Hindlimb muscle (tissue), 1 donor: ENCODE data around the gene PPP2R2D. TPM values are rescaled to one million over a fixed set of nuclear protein-coding genes. Genes with fewer than 3 reads are reported as not detected.
"Not testable (repeated sequence)": the region's sequence is repeated elsewhere in the genome, so short reads cannot be mapped to it uniquely, and the experiment has no call there.

Experiments
- DNase-seq: peaks from one replicate; pipeline ENCODE4 v3.0.0-alpha.2; 2013
- polyA plus RNA-seq: library from polyadenylated mRNA; unstranded; fragments of 120-200 nt; gene quantifications from one replicate; pipeline ENCODE4 v1.2.1, GENCODE V29; 2013; ENCODE audit not compliant: insufficient read length

The PPP2R2D gene
- polyA plus RNA-seq, 1 donor = 30.6 TPM

DNA sequence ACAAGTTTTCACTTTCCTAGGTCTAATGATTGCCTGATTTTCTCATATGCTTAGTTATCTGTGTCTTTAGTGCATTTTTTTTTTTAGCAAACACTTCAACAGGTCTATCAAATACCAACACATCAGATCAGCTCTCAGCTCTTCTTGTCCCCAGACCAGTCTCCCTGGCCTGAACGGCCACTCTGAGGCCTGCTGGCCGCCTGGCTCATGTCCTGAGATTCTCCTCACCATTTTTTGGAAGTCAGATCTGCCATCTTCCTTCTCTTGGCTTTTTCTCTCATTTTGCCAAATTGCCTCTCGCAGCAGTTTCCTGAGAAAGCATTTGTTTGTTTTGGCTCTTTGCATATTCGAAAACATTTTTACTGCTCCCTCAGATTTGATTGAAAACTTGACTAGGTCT lies 29.3 kb downstream of the PPP2R2D start:
- DNase-seq = no peak

DNA sequence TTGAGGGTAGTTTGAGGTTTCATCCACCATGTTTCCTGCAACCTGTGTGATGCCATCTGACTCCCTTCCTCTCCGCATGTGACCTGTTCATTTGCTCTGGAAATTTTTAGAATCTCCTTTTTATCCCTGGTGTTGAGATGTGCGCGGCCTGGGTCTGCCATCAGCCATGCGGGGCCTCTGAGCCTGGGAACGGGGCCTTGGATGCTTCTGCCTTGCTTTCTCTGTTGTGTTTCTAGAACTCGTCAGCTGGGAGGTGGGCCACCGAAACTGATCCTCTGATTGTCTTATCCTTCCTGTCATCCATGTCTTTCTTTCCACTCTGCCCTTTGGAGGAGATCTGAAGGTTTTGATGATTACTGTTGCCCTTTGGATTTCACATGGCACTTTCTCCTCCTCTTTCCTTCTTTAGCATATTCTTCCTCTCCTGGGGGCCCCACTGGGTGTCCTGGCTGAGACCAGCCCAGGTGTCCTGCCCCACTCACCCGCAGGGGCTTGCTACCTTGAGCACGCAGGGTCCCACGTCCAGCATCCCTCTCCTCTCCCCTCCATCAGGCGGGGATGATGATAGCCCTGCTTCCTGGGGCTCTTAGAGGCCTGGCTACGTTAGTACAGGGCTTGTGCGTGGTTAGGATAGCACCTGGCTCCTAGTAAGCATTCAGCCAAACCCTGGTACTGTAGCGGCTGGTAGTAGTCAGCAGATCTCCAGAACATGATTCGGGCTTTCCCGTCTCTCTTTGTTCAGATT lies 29.9 kb downstream of the PPP2R2D start:
- DNase-seq = no peak

DNA sequence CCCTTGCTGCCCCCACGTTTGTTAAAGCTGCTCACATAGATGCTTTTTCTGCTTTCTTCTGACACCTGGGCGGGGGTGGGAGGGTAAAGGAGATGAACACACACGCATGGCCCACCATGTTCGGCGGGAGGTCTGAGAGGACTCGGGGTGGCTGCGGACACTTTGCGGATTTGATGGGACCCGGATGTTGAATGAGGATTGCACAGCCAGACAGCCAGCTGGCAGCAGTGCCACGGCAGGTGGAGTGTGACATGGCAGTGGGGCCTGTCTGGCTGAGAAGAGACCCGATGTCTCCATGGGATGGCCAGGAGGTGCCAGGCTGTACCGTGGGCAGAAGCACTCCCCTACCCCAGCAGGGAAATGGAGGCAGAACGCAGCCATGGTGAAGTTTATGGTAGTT lies 31.2 kb downstream of the PPP2R2D start:
- DNase-seq = no peak

DNA sequence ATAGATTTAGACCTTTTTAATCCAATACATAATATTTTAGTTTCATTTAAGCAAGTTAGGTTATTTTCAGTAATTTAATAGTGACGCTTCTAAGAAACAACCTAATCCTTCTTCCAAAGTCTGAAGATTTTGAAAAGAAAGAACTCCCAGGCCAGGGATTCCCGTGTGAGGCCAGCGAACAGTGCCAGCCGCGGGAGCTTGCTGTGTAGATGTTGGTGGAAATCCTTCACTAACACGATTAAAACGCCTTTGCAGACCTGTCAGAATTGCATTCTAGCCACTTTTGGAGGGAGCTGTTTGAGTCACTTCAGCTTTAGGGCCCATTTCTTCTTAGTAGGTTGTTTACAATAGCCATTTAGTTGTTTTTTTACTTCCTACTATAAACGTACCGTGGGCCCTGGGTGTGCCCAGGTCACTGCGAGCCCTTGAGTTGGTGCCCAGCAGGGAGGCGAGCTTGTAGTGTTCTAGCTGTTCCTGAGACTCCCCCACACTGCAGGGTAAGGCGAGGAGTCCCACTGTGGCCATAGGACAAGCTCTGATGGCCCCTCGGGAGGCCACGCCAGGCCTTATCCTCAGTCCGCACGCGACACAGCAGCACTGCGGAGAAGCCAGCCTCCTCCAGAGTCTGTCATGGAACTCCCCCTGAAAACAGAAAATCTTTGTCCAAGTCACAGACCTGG lies 32.3 kb downstream of the PPP2R2D start:
- no peak for DNase-seq

DNA sequence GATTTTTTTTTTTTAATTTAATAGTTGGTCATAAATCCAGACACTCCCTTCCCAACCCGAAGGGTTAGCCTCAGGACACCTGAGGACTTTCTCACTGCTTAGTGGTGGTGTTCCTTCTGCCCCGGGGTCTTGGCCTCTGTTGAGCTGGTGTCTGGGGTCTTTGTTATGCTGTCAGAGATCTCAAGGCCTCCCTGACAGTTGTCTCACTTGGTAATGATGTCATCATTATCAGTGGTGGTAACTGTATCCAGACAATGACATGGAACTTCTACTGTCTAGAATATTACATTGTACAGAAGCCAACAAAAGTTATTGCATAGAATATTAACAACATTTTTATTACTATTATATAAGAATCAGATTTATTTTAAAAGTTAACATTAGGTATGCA lies 32.9 kb downstream of the PPP2R2D start:
- DNase-seq = no peak

DNA sequence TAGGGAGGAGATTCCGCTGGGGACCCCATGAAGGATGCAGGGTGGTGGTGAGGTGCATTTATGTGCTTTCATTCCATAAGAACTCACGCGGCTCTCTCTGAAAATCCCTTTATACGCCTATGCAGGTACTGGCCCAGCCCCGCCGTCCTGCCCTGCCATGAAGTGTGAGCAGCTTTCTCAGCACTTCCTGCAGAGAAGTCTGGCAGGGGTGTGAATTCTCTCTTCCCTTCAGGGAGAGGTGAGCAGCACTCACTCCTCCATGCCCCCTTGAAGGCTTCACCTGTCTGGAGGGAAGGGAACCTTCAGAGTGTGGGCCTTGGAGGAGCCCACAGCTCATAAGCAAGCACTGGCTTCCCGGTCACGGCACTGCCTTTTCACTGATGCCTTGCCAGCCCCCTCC lies 34.0 kb downstream of the PPP2R2D start:
- DNase-seq = no peak

DNA sequence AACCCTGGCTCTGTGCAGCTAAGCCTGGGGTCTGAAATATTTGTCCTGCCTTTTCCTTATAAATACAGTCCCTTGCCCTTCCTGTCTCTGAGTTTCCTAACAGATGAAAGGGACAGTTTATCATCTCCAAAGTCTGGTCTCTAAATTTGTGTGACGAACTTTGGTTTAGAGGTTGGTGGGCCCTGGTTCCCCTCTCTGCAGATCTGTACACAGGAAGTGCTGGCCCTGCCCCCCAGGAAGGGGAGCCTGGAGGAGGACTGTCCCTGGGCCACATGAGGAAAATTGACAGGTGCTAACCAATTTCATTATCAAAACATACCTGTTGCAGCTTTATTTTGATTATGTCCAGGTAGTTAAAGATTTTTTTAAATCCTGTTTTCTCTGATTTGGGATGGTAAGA lies 34.5 kb downstream of the PPP2R2D start:
- no peak for DNase-seq

DNA sequence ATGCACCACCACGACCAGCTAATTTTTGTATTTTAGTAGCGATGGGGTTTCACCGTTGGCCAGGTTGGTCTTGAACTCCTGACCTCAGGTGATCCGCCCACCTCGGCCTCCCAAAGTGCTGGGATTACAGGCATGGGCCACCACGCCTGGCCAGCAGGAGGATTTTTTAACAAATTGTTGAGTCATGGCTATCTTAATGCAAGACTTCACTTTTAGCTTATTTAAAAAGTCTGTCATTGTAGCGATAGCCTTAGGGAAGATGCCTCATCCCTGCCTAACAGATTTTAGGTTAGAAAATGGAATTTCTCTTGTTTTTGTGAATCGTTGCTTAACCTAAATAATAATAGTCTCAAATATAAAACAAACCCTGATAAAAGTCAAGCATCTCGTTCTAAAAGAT lies 35.5 kb downstream of the PPP2R2D start:
- DNase-seq = no peak

DNA sequence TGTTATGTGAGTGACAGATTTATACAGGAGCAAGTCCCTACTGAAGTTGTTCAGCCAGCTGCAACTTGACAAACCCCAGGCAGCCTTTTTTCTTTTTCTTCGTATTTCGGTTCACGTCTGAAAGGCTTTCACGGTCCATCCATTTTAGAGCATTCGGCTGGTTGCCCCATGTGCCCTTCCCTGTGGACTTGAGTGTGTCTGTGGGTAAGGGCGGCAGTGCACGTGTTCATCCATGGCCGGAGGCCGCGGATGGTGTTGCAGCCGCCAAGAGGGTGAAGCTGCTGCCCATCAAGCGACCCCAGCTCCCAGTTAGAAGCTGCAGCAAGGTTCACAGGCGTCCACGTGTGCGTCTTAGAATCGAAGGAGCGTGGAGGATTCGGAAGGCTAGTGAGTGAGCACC lies 35.9 kb downstream of the PPP2R2D start:
- DNase-seq = no peak

DNA sequence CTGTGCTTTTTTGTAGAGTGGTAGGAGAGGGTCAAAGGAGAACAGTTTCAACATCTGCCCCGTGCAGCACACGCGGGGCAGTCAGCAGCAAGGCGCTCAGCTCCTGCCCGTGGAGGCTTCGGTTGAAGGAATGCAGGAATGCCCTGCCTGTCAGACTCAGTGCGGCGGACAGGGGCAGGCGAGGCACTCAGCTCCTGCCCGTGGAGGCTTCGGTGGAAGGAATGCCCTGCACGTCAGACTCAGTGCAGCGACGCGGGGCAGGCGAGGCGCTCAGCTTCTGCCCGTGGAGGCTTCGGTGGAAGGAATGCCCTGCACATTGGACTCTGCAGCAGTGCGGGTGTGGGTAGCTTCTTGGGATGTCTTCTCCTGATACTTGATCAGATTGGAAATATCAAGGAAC lies 37.0 kb downstream of the PPP2R2D start:
- no peak for DNase-seq

DNA sequence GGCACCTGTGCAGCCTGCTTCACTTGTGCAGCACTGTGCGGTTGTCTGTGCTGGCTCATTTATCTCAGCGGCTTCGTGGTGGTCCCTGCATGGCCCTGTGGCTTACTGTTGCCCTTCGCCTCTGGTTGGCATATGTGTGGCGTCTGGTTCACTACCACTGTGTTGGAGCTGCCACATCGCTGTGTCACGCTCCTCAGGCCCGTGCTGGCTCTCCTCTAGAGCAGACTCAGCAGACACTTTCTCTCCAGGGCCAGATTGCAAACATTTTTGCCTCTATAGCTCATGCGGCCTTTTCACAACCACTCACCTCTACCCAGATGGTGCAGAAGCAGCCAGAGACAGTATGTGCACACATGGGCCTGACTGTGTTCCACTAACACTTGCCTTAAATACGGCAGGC lies 37.9 kb downstream of the PPP2R2D start:
- DNase-seq = no peak

DNA sequence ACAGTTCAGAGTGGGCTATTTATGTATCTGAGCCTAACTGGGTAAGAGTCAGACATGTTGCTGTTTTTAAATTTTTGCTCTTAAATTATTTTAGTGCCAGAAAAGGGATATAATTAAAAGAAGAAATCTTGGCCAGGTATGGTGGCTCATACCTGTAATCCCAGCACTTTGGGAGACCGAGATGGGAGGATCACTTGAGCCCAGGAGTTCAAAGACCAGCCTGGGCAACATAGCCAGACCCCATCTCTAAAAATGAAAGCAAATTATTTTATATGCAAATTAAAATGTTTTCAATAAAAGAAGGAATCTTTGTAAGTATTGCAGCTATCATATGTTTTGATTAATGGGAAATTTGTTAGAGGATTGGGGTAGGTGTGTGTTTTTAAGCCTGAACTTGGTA lies 41.6 kb downstream of the PPP2R2D start:
- DNase-seq = no peak

DNA sequence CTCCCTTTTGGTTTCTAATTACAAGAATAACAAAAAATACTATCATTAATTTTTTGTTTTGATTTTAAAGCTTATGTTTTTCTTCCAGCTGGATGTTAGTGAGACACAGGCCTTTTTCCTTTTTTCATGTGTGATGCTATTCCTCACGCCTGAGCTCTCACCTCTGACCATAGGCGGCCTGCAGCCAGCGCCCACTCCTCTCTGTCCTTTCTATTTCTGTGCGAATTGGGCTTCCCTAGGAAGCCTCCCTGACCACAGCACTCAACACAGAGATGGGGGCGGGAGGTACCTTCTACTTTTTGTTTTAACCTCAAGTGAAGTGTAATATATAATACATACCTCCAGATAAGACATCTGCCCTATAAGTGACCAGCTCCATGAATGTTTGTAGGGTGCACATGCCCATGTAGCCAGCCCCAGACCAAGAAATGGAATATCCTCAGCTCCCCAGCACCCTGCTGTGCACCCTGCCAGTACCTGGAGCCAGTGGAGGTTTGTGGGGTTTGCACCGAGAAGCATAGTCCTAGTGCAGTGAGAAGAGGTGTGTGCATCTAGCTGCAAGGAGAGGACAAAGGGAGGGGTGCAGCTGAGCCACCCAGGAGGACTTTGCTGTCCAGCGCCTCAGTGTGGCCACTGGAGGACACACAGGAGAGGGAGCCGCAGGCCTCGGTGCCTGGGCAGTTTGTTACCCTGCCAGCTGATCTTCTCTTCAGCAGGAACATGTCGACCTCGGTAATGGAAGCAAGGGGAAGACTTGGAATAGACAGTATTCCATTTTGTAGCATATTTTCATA lies 42.4 kb downstream of the PPP2R2D start:
- DNase-seq = no peak

DNA sequence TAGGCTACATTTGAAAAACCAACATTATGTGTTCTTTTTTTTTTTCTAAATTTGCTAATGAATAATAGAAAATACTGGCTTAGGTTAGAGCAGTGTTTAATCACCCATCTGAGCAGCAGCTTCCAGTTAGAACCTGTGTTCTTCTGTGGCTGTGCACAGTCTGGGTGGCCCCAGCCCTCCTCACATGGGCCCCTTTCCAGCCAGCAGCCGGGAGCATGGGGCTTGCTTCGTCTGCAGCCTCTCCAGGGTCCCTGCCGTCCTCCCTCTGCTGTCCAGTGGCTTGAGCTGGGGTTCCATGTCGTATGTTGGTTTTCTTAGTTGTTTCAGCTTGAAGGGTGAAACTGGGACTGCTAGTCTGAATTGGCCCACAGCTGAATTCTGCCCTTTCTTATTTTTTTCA lies 43.6 kb downstream of the PPP2R2D start:
- no peak for DNase-seq

DNA sequence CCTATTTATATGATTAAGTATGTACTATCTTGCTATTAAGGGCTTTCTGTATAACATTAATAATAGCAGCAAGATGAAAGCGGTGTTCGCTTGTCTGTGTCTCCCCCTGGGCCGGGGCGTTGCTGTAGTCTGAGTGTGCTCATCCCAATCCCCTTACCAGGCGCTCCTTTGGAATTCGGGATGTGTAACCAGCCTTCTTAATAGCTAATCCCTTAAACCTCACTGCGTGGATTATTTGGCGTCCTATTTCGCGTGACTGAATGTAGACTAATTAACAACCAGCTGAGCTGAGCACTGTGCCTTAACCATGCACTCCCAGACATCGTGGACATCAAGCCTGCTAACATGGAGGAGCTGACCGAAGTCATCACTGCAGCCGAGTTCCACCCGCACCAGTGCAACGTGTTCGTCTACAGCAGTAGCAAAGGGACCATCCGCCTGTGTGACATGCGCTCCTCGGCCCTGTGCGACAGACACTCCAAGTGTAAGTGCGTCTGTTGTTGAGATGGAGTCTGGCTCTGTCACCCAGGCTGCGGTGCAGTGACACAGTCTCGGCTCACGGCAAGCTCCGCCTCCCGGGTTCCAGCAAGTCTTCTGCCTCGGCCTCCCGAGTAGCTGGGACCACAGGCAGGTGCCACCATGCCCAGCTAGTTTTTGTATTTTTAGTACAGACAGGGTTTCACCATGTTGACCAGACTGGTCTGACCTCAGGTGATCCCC lies 44.3 kb downstream of the PPP2R2D start:
- no peak for DNase-seq

DNA sequence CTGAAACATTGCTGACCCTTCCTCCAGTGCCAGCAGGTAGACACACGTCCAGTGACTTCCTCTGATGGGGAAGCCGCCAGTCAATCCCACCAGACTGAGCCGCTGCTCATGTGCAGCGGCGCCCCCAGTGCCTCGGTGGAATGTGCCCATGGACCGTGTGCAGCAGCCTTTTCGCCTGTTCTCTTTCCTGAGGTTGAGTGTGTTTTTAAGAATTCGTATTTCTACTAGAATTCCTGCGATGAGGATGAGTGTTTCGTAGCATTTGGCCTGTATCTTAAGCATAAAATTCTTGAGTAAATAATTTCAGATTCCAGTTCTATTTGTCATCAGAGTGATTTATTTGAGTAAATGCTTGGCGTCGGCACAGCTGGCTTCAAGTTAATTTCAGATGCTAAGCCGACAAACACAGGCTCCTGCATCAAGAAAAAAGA lies 45.5 kb downstream of the PPP2R2D start:
- no peak for DNase-seq

DNA sequence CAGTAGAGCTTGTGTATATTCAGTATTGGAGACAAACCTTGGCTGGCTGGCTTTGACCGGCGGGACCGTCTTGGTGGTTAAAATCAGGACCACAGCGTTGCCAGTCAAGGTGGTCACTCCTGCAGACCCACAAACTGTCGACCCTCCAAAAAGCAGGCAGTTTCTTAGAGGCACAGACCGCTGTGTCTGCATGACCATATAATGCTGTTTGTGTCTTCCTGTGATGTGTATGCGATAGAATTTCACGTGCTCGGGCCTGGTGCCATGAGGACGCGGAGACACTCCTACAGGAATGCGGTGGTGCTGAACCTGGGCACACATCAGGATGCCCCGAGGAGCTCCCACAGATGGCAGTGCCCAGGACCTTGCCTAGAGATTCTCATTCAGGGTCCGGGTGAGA lies 46.1 kb downstream of the PPP2R2D start:
- DNase-seq = no peak

DNA sequence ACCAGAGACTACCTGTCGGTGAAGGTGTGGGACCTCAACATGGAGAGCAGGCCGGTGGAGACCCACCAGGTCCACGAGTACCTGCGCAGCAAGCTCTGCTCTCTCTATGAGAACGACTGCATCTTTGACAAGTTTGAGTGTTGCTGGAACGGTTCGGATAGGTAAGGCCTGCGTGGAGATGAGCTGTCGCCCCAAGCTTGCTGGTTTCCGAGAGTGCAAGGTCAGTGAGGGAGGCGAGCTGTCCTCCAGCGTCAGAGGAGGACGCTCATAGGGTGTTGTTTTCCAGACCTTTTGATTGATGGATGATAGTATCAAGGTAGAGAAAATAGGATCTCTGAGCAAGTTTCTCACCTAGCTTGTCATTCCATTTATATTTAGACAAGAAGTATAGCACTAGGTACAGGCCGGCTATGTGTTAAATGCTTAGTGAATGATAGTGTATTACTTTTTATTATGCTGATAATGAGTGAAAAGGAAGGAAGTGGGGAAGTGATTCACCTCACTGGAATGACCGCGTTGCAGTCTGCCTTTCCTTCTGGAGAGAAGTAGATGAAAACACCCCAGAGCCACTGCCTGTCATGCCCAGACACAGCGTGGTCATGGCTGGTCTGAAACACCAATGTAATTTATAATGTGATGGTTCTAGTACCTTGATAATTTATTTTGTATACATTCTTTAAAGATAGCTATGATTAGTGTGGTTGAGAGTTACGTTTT lies 47.0 kb downstream of the PPP2R2D start:
- DNase-seq = no peak

DNA sequence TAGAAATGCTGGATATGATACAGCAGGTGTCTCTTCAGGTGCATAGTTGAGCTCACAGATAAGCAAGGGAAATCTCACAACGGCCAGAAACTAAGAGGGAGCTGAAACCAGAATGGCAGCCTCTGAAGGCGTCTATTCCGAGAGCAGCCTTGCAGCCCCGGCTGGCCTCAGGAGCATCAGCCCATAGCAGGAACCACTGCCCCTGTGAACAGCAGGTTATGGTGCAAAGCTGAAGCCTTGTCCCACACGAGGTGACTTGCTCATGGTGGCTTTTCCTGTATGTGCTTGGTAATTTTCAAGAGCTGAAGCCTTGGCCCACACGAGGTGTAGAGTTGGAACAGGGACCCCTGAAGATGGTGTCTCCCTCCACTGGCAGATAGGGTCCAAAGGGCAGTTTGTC lies 47.7 kb downstream of the PPP2R2D start:
- no peak for DNase-seq

DNA sequence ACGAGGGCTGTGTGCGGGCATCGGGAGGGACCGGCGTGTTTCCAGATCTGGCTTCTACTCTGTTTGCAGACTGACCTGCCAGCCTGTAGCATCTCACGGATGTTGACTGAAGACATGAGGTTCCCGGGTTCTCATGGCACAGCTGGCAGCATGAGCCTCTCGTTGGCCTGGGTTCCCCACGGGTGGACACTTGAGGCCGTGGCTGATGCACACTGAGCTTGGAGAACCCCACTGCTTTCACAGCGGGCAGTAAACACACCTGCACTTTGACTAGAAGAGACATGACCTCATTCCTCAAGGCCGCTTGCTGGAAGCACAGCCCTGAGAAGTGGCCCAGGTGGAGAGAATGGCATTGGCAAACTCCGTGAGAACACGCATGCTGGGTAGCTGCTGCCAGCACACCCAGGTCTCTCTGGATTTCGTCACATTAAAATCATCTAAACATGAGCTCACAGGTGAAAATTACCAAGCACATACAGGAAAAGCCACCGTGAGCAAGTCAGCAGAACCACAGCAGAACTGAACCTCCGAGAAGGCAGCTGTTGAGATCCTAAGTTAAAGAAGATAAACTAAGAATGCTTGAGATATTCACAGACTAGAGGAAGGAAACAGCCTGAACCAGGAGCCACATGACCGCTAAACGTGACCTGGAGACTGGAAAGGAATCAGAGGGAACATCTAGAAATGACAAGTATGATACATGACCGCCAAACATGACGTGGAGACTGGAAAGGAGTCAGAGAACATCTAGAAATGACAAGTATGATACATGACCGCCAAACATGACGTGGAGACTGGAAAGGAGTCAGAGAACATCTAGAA lies 48.4 kb downstream of the PPP2R2D start:
- no peak for DNase-seq

DNA sequence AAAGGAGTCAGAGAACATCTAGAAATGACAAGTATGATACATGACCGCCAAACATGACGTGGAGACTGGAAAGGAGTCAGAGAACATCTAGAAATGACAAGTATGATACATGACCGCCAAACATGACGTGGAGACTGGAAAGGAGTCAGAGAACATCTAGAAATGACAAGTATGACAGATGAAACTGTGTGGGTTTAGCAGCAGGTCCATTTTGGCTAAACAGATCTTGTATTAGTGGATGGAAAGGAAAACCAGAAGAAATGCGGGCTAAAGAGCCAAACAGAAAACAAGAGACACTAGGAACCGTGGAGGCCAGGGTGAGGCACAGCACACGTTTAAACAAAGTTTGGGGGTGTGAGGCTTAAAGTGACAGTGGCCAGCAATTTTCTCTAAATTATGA lies 49.1 kb downstream of the PPP2R2D start:
- DNase-seq = not testable (repeated sequence)
